Heart right ventricle (tissue), 16 donors: ENCODE results near the gene IZUMO3. TPM values are rescaled to one million over a fixed set of nuclear protein-coding genes. Genes with fewer than 3 reads are reported as not detected.

Experiments used
- ATAC-seq, 8 donors: fragments of 200-7000 bp; cut with Tn5 transposase; one replicate each; pipeline ENCODE4 v1.9.1; 2020; ENCODE audit warnings: mild to moderate bottlenecking in 8 of 8, moderate library complexity in 8 of 8, moderate number of reproducible peaks in 1 of 8
- DNase-seq, 2 donors: peaks; one replicate each; pipeline ENCODE4 v3.0.0-alpha.2; 2020
- H3K27ac ChIP-seq, 10 donors: fragments of 200-600 bp; sonication (generic) in 2 of 10; one replicate each; pipeline versions ENCODE4 v1.5.0 to v1.8.0; 2020 to 2022; ENCODE audit warnings: mild to moderate bottlenecking in 3 of 10
- H3K27me3 ChIP-seq, 7 donors: fragments of 200-600 bp; one replicate each; pipeline ENCODE4 v1.8.0; 2021 to 2022; ENCODE audit warnings: mild to moderate bottlenecking in 2 of 7
- H3K36me3 ChIP-seq, 9 donors: fragments of 200-600 bp; sonication (generic) in 1 of 9; one replicate each; pipeline versions ENCODE4 v1.5.0 to v1.8.0; 2020 to 2022; ENCODE audit warnings: mild to moderate bottlenecking in 2 of 9
- H3K4me1 ChIP-seq, 9 donors: fragments of 200-600 bp; sonication (generic) in 1 of 9; one replicate each; pipeline versions ENCODE4 v1.5.0 to v1.8.0; 2020 to 2022; ENCODE audit warnings: mild to moderate bottlenecking in 4 of 9
- H3K4me3 ChIP-seq, 10 donors: fragments of 200-600 bp; sonication (generic) in 2 of 10; one replicate each; pipeline versions ENCODE4 v1.5.0 to v1.8.0; 2020 to 2022; ENCODE audit warnings: mild to moderate bottlenecking in 7 of 10, moderate library complexity in 2 of 10
- H3K9me3 ChIP-seq, 11 donors: fragments of 200-600 bp in 10 of 11; sonication (generic) in 2 of 11; one replicate each; pipeline versions ENCODE4 v1.5.0 to v1.8.0; 2013 to 2022; ENCODE audit warnings: mild to moderate bottlenecking in 2 of 11, control low read depth in 1 of 11, moderate library complexity in 1 of 11
- CTCF ChIP-seq, 9 donors: fragments of 200-600 bp; sonication (generic) in 2 of 9; IDR thresholded peaks; one replicate each; pipeline versions ENCODE4 v1.5.0 to v1.8.0; 2021 to 2022; ENCODE audit warnings: antibody characterized with exemption in 9 of 9, mild to moderate bottlenecking in 5 of 9, moderate library complexity in 1 of 9
- WGBS, 2 donors: extraction: QIAGEN DNeasy Blood & Tissue Kit; methylation state at CpG; one replicate each; pipeline ENCODE4 v1.1.7; 2013; ENCODE audit warnings: inconsistent platforms in 1 of 2; 5-methylcytosine and 5-hydroxymethylcytosine counted together
- intact Hi-C, 10 donors: fragments of 100-400 bp; cut with DNase I; formaldehyde crosslinking; loops; one replicate each; pipeline versions ENCODE4 v1.11.1 to v1.14.2; 2022
- polyA plus RNA-seq, 2 donors: library from polyadenylated mRNA; stranded (reverse); fragments of 200-250 nt; gene quantifications; one replicate each; pipeline ENCODE4 v1.2.3, GENCODE V29; 2013
- total RNA-seq, 10 donors: library from RNA; stranded (reverse); fragmentation: NEBNext Ultra II Directional in 3 of 10; extraction: Animal tissue kit (Norgen Biotek cat#: 25700) in 3 of 10; gene quantifications; one replicate each; pipeline versions ENCODE4 v1.2.1 to v1.2.4, GENCODE V29; 2021 to 2023
- donor health status: Arrhythmogenic right ventricular cardiomyopathy.
- donor health status: ischemic (EF 13 %, LVEDD 7.1; RV severe dilation, severe dysfunction).
- donor health status: healthy with polysubstance abuse.
- donor health status: DM: no; HTN: yes; CAD: no.
- donor health status: DM: no; HTN: no; CAD: no.
- donor health status: ischemic (EF 25% LVEDD 6.9; RV normal size, moderate dysfunction).
- donor health status: ischemic (EF 25% LVEDD 5.7; RV mildly dilated, moderate dysfunction).
- donor health status: healthy.
- donor health status: DM: yes; HTN: yes; CAD: no.
- donor health status: Ischemic cardiomyopathy.
- donor health status: ischemic (EF 35%, LVEDD 5.7; RV mildly dilated, moderate dysfunction).
- donor health status: nonischemic (EF 11% LVEDD 7.7; RV severe dilation, severe dysfunction).
- donor health status: DM: yes; HTN: yes; CAD: no.
- donor health status: PGD.
- donor health status: ischemic (EF 29% LVEDD 5.4; RV normal size, mild dysfunction).
- donor health status: nonischemic (EF 23%, LVEDD 6.1; RV moderate dilation, normal function).

Gene IZUMO3
- total and polyA plus RNA-seq, 12 donors: not detected

- intact Hi-C loops: loop anchor here in 1 of 10 donors (2.0 kb wide), 1 partner anchor 18 kb away; no protein-coding TSS in a partner anchor
- Histone ChIP-seq H3K4me1 (no peaks in the 10 kb centered on the region), H3K27me3 (no peaks in the 10 kb centered on the region), H3K27ac (no peak overlapping the region), H3K9me3 (no peaks in the 10 kb centered on the region), H3K4me3 (no peak overlapping the region), H3K36me3 (no peaks in the 10 kb centered on the region)
- WGBS, 2 donors: 65 to 71% methylated on average over 3 of the region's 3 CpGs
- no peak for TF ChIP-seq CTCF (IDR thresholded peaks at IDR 0.05)
- DNase-seq (no peak), ATAC-seq (no peak)
Measured at GRCh38 chr9:24500761-24501160, 44.9 kb downstream of the IZUMO3 start.

GRCh38 chr9:24498632-24499031, 47.1 kb downstream of the IZUMO3 start:
- Histone ChIP-seq H3K36me3 (no peaks in the 10 kb centered on the region), H3K27me3 (no peaks in the 10 kb centered on the region), H3K4me3 (no peak overlapping the region), H3K9me3 (no peaks in the 10 kb centered on the region), H3K4me1 (no peaks in the 10 kb centered on the region), H3K27ac (no peak overlapping the region)
- ATAC-seq (no peak), DNase-seq (no peak)
- no peak for TF ChIP-seq CTCF (IDR thresholded peaks at IDR 0.05)
- WGBS, 2 donors: 24 to 27% methylated on average over 2 of the region's 2 CpGs
- intact Hi-C loops: no loop called here

GRCh38 chr9:24497671-24498070, 48.0 kb downstream of the IZUMO3 start:
- no peak overlapping the region for H3K4me3 ChIP-seq
- ATAC-seq: no peak
- H3K36me3 ChIP-seq: no peaks in the 10 kb centered on the region
- WGBS, 2 donors: 55 to 58% methylated on average over 4 of the region's 4 CpGs
- intact Hi-C loops: no loop called here
- no peak overlapping the region for H3K27ac ChIP-seq
- no peaks in the 10 kb centered on the region for H3K27me3 ChIP-seq
- peaks cover 0 to 3% (median 0%) of the 10 kb centered on the region in 11 donors for H3K9me3 ChIP-seq
- no peaks in the 10 kb centered on the region for H3K4me1 ChIP-seq
- no peak for DNase-seq
- no peak for TF ChIP-seq CTCF (IDR thresholded peaks at IDR 0.05)
